ENCODE measurements around the gene WWC1. TPM values are rescaled to one million over a fixed set of nuclear protein-coding genes. Genes with fewer than 3 reads are reported as not detected.
A peak's percentile ranks its signal among the peaks of the same experiment; 100 is the strongest.

The WWC1 gene
- total and polyA plus RNA-seq, 10 of the 15 experiments (the other 5 are each of a cell fraction or from before 2014, with no cell fraction given) = 0.50 to 7.8 (median 2.5) TPM

DNA sequence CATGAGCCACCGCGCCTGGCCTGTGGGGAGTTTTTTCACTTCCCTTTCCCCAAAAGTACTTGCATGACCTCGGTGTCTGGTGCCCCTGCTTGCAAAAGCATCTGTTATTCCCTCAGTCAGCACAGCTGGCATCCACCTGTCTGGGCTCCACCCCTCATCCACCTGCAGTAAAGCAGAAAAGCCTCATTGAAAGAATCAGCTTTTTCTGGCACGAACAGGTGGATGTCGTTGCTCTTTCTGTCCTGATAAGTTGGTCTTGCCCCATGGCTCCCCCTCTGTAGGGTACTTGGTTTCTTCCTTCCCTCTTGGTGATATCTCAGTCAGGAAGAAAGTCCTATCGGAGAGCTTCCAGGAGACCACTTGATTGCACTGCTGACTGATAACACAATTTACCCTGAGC is 37.4 kb downstream of the WWC1 start:
- H3K79me2 ChIP-seq (ENCODE audit: control insufficient read depth, insufficient read depth, low read length) = no peaks in the 10 kb centered on the region
- TF ChIP-seq TCF12 (IDR thresholded peaks at IDR 0.05; ENCODE audit: low read depth, low read length) (peak; percentile 90), STAT1 (conservative IDR thresholded peaks at IDR 0.05) (no peak), NFIC (IDR thresholded peaks at IDR 0.05; ENCODE audit: low read depth, low read length) (no peak), GABPA (IDR thresholded peaks at IDR 0.05; ENCODE audit: low read depth) (no peak), NFYB (IDR thresholded peaks at IDR 0.05; ENCODE audit: insufficient read depth, low read depth, low read length) (no peak), BCL11A (IDR thresholded peaks at IDR 0.05; ENCODE audit: low read depth, low read length) (no peak), SIN3A (IDR thresholded peaks at IDR 0.05; ENCODE audit: low read depth, low read length) (no peak), EGR1 (IDR thresholded peaks at IDR 0.05; ENCODE audit: borderline replicate concordance in 1 of 2, low read depth in 2 of 2, low read length in 2 of 2) (no peak), ZBED1 (IDR thresholded peaks at IDR 0.05; ENCODE audit: borderline replicate concordance) (no peak), POLR2AphosphoS2 (IDR thresholded peaks at IDR 0.05; ENCODE audit: low read depth, low read length) (no peak), RCOR1 (conservative IDR thresholded peaks at IDR 0.05; ENCODE audit: low read depth, low read length) (no peak), SMC3 (IDR thresholded peaks at IDR 0.05; ENCODE audit: borderline replicate concordance, low read length) (no peak), RELA (IDR thresholded peaks at IDR 0.05; ENCODE audit: borderline replicate concordance, partially characterized antibody) (no peak), TCF3 (IDR thresholded peaks at IDR 0.05; ENCODE audit: borderline replicate concordance, insufficient read depth, low read depth, low read length) (peak; percentile 91; the same call in 1 of the 2 replicates), SRF (IDR thresholded peaks at IDR 0.05; ENCODE audit: low read depth in 2 of 2, low read length in 2 of 2) (no peak), CHD1 (IDR thresholded peaks at IDR 0.05; ENCODE audit: low read depth, low read length) (peak; percentile 81; the same call in 1 of the 2 replicates), MTA3 (IDR thresholded peaks at IDR 0.05; ENCODE audit: borderline replicate concordance, low read length) (no peak)
- TF ChIP-seq, protein P1, sequence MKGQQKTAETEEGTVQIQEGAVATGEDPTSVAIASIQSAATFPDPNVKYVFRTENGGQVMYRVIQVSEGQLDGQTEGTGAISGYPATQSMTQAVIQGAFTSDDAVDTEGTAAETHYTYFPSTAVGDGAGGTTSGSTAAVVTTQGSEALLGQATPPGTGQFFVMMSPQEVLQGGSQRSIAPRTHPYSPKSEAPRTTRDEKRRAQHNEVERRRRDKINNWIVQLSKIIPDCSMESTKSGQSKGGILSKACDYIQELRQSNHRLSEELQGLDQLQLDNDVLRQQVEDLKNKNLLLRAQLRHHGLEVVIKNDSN (IDR thresholded peaks at IDR 0.05; ENCODE audit: borderline replicate concordance, extremely low read length, insufficient read depth, low read depth, low read length) = no peak
- TF ChIP-seq, protein P2, sequence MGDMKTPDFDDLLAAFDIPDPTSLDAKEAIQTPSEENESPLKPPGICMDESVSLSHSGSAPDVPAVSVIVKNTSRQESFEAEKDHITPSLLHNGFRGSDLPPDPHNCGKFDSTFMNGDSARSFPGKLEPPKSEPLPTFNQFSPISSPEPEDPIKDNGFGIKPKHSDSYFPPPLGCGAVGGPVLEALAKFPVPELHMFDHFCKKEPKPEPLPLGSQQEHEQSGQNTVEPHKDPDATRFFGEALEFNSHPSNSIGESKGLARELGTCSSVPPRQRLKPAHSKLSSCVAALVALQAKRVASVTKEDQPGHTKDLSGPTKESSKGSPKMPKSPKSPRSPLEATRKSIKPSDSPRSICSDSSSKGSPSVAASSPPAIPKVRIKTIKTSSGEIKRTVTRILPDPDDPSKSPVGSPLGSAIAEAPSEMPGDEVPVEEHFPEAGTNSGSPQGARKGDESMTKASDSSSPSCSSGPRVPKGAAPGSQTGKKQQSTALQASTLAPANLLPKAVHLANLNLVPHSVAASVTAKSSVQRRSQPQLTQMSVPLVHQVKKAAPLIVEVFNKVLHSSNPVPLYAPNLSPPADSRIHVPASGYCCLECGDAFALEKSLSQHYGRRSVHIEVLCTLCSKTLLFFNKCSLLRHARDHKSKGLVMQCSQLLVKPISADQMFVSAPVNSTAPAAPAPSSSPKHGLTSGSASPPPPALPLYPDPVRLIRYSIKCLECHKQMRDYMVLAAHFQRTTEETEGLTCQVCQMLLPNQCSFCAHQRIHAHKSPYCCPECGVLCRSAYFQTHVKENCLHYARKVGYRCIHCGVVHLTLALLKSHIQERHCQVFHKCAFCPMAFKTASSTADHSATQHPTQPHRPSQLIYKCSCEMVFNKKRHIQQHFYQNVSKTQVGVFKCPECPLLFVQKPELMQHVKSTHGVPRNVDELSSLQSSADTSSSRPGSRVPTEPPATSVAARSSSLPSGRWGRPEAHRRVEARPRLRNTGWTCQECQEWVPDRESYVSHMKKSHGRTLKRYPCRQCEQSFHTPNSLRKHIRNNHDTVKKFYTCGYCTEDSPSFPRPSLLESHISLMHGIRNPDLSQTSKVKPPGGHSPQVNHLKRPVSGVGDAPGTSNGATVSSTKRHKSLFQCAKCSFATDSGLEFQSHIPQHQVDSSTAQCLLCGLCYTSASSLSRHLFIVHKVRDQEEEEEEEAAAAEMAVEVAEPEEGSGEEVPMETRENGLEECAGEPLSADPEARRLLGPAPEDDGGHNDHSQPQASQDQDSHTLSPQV (IDR thresholded peaks at IDR 0.05) = no peak
- TF ChIP-seq, protein P3, sequence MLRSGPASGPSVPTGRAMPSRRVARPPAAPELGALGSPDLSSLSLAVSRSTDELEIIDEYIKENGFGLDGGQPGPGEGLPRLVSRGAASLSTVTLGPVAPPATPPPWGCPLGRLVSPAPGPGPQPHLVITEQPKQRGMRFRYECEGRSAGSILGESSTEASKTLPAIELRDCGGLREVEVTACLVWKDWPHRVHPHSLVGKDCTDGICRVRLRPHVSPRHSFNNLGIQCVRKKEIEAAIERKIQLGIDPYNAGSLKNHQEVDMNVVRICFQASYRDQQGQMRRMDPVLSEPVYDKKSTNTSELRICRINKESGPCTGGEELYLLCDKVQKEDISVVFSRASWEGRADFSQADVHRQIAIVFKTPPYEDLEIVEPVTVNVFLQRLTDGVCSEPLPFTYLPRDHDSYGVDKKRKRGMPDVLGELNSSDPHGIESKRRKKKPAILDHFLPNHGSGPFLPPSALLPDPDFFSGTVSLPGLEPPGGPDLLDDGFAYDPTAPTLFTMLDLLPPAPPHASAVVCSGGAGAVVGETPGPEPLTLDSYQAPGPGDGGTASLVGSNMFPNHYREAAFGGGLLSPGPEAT (IDR thresholded peaks at IDR 0.05; ENCODE audit: low read depth) = no peak

More for the DNA sequence above, 37.4 kb downstream of the WWC1 start:
- Histone ChIP-seq H3K9me3 (replicated peaks; ENCODE audit: control insufficient read depth, insufficient read depth, low read length) (no peaks in the 10 kb centered on the region), H2AFZ (ENCODE audit: control insufficient read depth, low read depth, low read length) (peak overlapping the region; percentile 37; the same call in 1 of the 2 replicates), H3K27ac (ENCODE audit: control insufficient read depth, insufficient read depth) (no peak overlapping the region), H3K9ac (ENCODE audit: control insufficient read depth, insufficient read depth, low read length) (no peak overlapping the region), H3K36me3 (ENCODE audit: control insufficient read depth in 2 of 2, insufficient read depth in 2 of 2, low read length in 1 of 2) (no peaks in the 10 kb centered on the region), H3K4me1 (ENCODE audit: control insufficient read depth, insufficient read depth, low read length) (peaks cover 12% of the 10 kb centered on the region), H4K20me1 (ENCODE audit: control insufficient read depth, insufficient read depth) (no peaks in the 10 kb centered on the region), H3K4me2 (ENCODE audit: control insufficient read depth, insufficient read depth) (peak overlapping the region; percentile 8; the same call in 1 of the 2 replicates), H3K4me3 (no peak overlapping the region), H3K27me3 (replicated peaks in 1 of 2; ENCODE audit: control insufficient read depth in 2 of 2, insufficient read depth in 2 of 2, low read length in 1 of 2) (no peaks in the 10 kb centered on the region)
- intact Hi-C loops (cut with micrococcal nuclease; ENCODE audit: unreplicated experiment) (no loop called here), in situ Hi-C loops (cut with MboI) (no loop called here)
- RAD21 ChIA-PET (ENCODE audit: unreplicated experiment) = no interaction called here
- no TSS peak for BruUV-seq (replicated peaks)
- peak; percentile 39 for DNase-seq (ENCODE audit: low read depth, low spot score)
- SMC1A ChIA-PET (ENCODE audit: uncharacterized antibody, unreplicated experiment) = no interaction called here
- FAIRE-seq = peak; percentile 57
- POLR2A ChIA-PET = no interaction called here
- peak; percentile 85 for ATAC-seq
- 4% methylated on average over 6 of the region's 6 CpGs for WGBS (ENCODE audit: insufficient coverage, insufficient replicate concordance, low lambda C conversion rate, missing lambda C conversion rate)
- CTCF ChIA-PET = no interaction called here
